HepG2 (cell line): ENCODE data around the gene CSTB. TPM values are rescaled to one million over a fixed set of nuclear protein-coding genes. Genes with fewer than 3 reads are reported as not detected.

Experiments
- ETV6 ChIP-seq: sonication (generic); formaldehyde crosslinking; conservative IDR thresholded peaks from 2 replicates; pipeline ENCODE4 v1.4.0; 2020; ENCODE audit warnings: missing genetic modification reagents
- HINFP ChIP-seq: sonication (generic); formaldehyde crosslinking; IDR thresholded peaks from 2 replicates; pipeline ENCODE4 v1.4.0; 2020; ENCODE audit warnings: low read depth, mild to moderate bottlenecking, missing genetic modification reagents
- MXD4 ChIP-seq: IDR thresholded peaks from 2 replicates; pipeline ENCODE4 v1.6.1; 2016; ENCODE audit warnings: mild to moderate bottlenecking, missing biosample characterization, missing genetic modification reagents
- PAWR ChIP-seq: sonication (generic); formaldehyde crosslinking; IDR thresholded peaks from 2 replicates; pipeline ENCODE4 v1.4.0; 2020; ENCODE audit warnings: missing genetic modification reagents, mild to moderate bottlenecking, borderline replicate concordance
- PHF21A ChIP-seq: sonication (generic); formaldehyde crosslinking; IDR thresholded peaks from 2 replicates; pipeline ENCODE4 v1.5.0; 2020; ENCODE audit warnings: mild to moderate bottlenecking, missing genetic modification reagents
- POLR2A ChIP-seq, 2 experiments: IDR thresholded peaks; 2 replicates each; pipeline ENCODE4 v1.6.1; 2011; ENCODE audit warnings: low read depth in 2 of 2, low read length in 2 of 2, mild to moderate bottlenecking in 1 of 2, moderate library complexity in 1 of 2; ENCODE audit not compliant: insufficient read depth in 1 of 2
- RBM22 ChIP-seq: fragments of 200-400 bp; formaldehyde crosslinking; optimal IDR thresholded peaks from 2 replicates; pipeline ENCODE3; 2017; ENCODE audit warnings: mild to moderate bottlenecking, low read length, moderate library complexity
- TAF1 ChIP-seq: sonication (generic); formaldehyde crosslinking; IDR thresholded peaks from 2 replicates; pipeline ENCODE4 v1.4.0; 2020; ENCODE audit warnings: missing genetic modification reagents
- TBL1XR1 ChIP-seq: fragments of 150-350 bp; IDR thresholded peaks from 2 replicates; pipeline ENCODE4 v1.6.1; 2014; ENCODE audit warnings: borderline replicate concordance, low read length; ENCODE audit not compliant: partially characterized antibody
- TBP ChIP-seq: sonication (generic); formaldehyde crosslinking; IDR thresholded peaks from 2 replicates; pipeline ENCODE4 v1.5.0; 2020; ENCODE audit warnings: missing genetic modification reagents
- WIZ ChIP-seq: sonication (generic); formaldehyde crosslinking; IDR thresholded peaks from 2 replicates; pipeline ENCODE4 v1.5.1; 2020; ENCODE audit warnings: mild to moderate bottlenecking, missing genetic modification reagents
- ZBTB10 ChIP-seq: sonication (generic); formaldehyde crosslinking; IDR thresholded peaks from 2 replicates; pipeline ENCODE4 v1.4.0; 2020; ENCODE audit warnings: missing genetic modification reagents, borderline replicate concordance
- ZNF124 ChIP-seq: sonication (generic); formaldehyde crosslinking; IDR thresholded peaks from 2 replicates; pipeline ENCODE4 v1.4.0; 2020; ENCODE audit warnings: missing genetic modification reagents
- ZNF142 ChIP-seq: sonication (generic); formaldehyde crosslinking; IDR thresholded peaks from 2 replicates; pipeline ENCODE4 v1.4.0; 2020; ENCODE audit warnings: missing genetic modification reagents
- ZNF567 ChIP-seq: sonication (generic); formaldehyde crosslinking; IDR thresholded peaks from 2 replicates; pipeline ENCODE4 v1.8.1; 2023; ENCODE audit warnings: mild to moderate bottlenecking, missing genetic modification reagents, borderline replicate concordance
- ZSCAN21 ChIP-seq: sonication (generic); formaldehyde crosslinking; IDR thresholded peaks from 2 replicates; pipeline ENCODE4 v1.8.0; 2022; ENCODE audit warnings: mild to moderate bottlenecking, missing genetic modification reagents, moderate library complexity, borderline replicate concordance
- ZSCAN30 ChIP-seq: sonication (generic); formaldehyde crosslinking; IDR thresholded peaks from 2 replicates; pipeline ENCODE4 v1.5.0; 2020; ENCODE audit warnings: mild to moderate bottlenecking, missing genetic modification reagents
- ZSCAN5A ChIP-seq: sonication (generic); formaldehyde crosslinking; IDR thresholded peaks from 2 replicates; pipeline ENCODE4 v1.8.0; 2022; ENCODE audit warnings: mild to moderate bottlenecking, missing genetic modification reagents, borderline replicate concordance
- polyA plus RNA-seq, 8 experiments: library from polyadenylated mRNA; depleted of rRNA in 3 of 8; stranded (reverse) in 7 of 8; unstranded in 1 of 8; fragments of >200 nt; fragmentation: Illumina TruSeq in 4 of 8; extraction: Trizol in 4 of 8; gene quantifications; 2 replicates each; pipeline versions ENCODE4 v1.2.1 to v1.2.3, GENCODE V29; 2011 to 2016; ENCODE audit warnings: low read depth in 4 of 8, missing spikeins in 1 of 8, mixed read lengths in 1 of 8; ENCODE audit not compliant: insufficient read depth in 1 of 8
- total RNA-seq, 5 experiments: library from RNA; depleted of rRNA; stranded (reverse); fragments of >200 nt; fragmentation: Illumina TruSeq; extraction: Trizol; gene quantifications; 2 replicates each; pipeline ENCODE4 v1.2.3, GENCODE V29; 2016; ENCODE audit warnings: low read depth in 1 of 5

The CSTB gene
- total and polyA plus RNA-seq, 2 of the 13 experiments (the other 11 are each of a cell fraction or from before 2014, with no cell fraction given) = 11.7 to 94.1 TPM

- TF ChIP-seq MXD4 (CRISPR knock-in tag) = no peak
- peak; percentile 58; the same call in 1 of the 2 replicates for TF ChIP-seq ZSCAN21 (CRISPR knock-in tag)
- TF ChIP-seq TBP (CRISPR knock-in tag) = no peak
- TF ChIP-seq PHF21A = no peak
- no peak for TF ChIP-seq ZBTB10 (CRISPR knock-in tag)
- no peak for TF ChIP-seq TAF1
- no peak for TF ChIP-seq ZNF567 (CRISPR knock-in tag)
- TF ChIP-seq RBM22 = peak; percentile 18
- TF ChIP-seq ZNF142 (CRISPR knock-in tag) = no peak
- TF ChIP-seq WIZ (CRISPR knock-in tag) = no peak
- TF ChIP-seq ZSCAN5A (CRISPR knock-in tag) = no peak
- no peak for TF ChIP-seq ZNF124 (CRISPR knock-in tag)
- TF ChIP-seq ETV6 (CRISPR knock-in tag) = no peak
- no peak for TF ChIP-seq PAWR (CRISPR knock-in tag)
- 0 out of 4 replicates have a peak, but pooled peaks of 1 of the 2 experiments have one; percentile 19 for TF ChIP-seq POLR2A (IDR thresholded peaks at IDR 0.05; ENCODE audit: insufficient read depth in 1 of 2, low read depth in 2 of 2, low read length in 2 of 2)
- TF ChIP-seq HINFP (CRISPR knock-in tag) = no peak
- no peak for TF ChIP-seq TBL1XR1
- TF ChIP-seq ZSCAN30 (CRISPR knock-in tag) = no peak
Observed at GRCh38 chr21:43766734-43767497, 9.2 kb downstream of the CSTB start (continued).
